ENCODE measurements around the gene ALOX5AP. TPM values are rescaled to one million over a fixed set of nuclear protein-coding genes. Genes with fewer than 3 reads are reported as not detected.

ALOX5AP gene
- total RNA-seq, 1 experiment from 2014 or later = not detected

- H3K4me1 Mint-ChIP-seq = no peaks in the 10 kb centered on the region
- no peak for TF ChIP-seq CREM (CRISPR knock-in tag; IDR thresholded peaks at IDR 0.05)
- TF ChIP-seq JAZF1 (CRISPR knock-in tag; IDR thresholded peaks at IDR 0.05) = no peak
- no peak for TF ChIP-seq GTF2I (CRISPR knock-in tag; conservative IDR thresholded peaks at IDR 0.05)
- no peak for TF ChIP-seq ZNF121 (CRISPR knock-in tag; IDR thresholded peaks at IDR 0.05)
- TF ChIP-seq CDX4 (CRISPR knock-in tag; IDR thresholded peaks at IDR 0.05; ENCODE audit: borderline replicate concordance) = no peak
- TF ChIP-seq ZNF512 (CRISPR knock-in tag; IDR thresholded peaks at IDR 0.05; ENCODE audit: borderline replicate concordance) = no peak
- no peak for TF ChIP-seq GRHL2 (CRISPR knock-in tag; IDR thresholded peaks at IDR 0.05; ENCODE audit: insufficient replicate concordance, severe bottlenecking)
- TF ChIP-seq HMGXB4 (CRISPR knock-in tag; IDR thresholded peaks at IDR 0.05) = no peak
- TF ChIP-seq ZNF219 (CRISPR knock-in tag; IDR thresholded peaks at IDR 0.05; ENCODE audit: borderline replicate concordance) = no peak
- H3K36me3 Mint-ChIP-seq = no peaks in the 10 kb centered on the region
- DNase-seq (ENCODE audit: low spot score) (no peak), ATAC-seq (no peak)
- ChIA-PET POLR2A (no interaction called here), CTCF (no interaction called here)
- no peaks in the 10 kb centered on the region for H3K27me3 Mint-ChIP-seq (ENCODE audit: low read depth)
- no peak overlapping the region for H3K4me3 Mint-ChIP-seq
- no peak overlapping the region for H3K27ac Mint-ChIP-seq
- H3K9me3 Mint-ChIP-seq = no peaks in the 10 kb centered on the region
Observed at GRCh38 chr13:30721936-30722335, 13.4 kb upstream of the ALOX5AP start.

- no peaks in the 10 kb centered on the region for H3K36me3 Mint-ChIP-seq
- ChIA-PET CTCF (no interaction called here), POLR2A (no interaction called here)
- no peak for DNase-seq (ENCODE audit: low spot score)
- H3K4me1 Mint-ChIP-seq = no peaks in the 10 kb centered on the region
- TF ChIP-seq FOXJ3 (CRISPR knock-in tag; IDR thresholded peaks at IDR 0.05; ENCODE audit: borderline replicate concordance) = no peak
- no peak for TF ChIP-seq ATF6 (CRISPR knock-in tag; IDR thresholded peaks at IDR 0.05)
- TF ChIP-seq ZBTB21 (CRISPR knock-in tag; IDR thresholded peaks at IDR 0.05; ENCODE audit: borderline replicate concordance) = no peak
- TF ChIP-seq ZNF232 (CRISPR knock-in tag; IDR thresholded peaks at IDR 0.05) = no peak
- TF ChIP-seq GABPB1 (CRISPR knock-in tag; IDR thresholded peaks at IDR 0.05) = no peak
- TF ChIP-seq NFYB (CRISPR knock-in tag; conservative IDR thresholded peaks at IDR 0.05; ENCODE audit: low read depth) = no peak
- no peak for TF ChIP-seq PRDM15 (CRISPR knock-in tag; IDR thresholded peaks at IDR 0.05)
- no peak for TF ChIP-seq ZNF532 (CRISPR knock-in tag; IDR thresholded peaks at IDR 0.05; ENCODE audit: borderline replicate concordance)
- no peak for TF ChIP-seq RORB (CRISPR knock-in tag; IDR thresholded peaks at IDR 0.05)
- no peak for TF ChIP-seq SP1 (CRISPR knock-in tag; conservative IDR thresholded peaks at IDR 0.05)
- H3K4me3 Mint-ChIP-seq = no peak overlapping the region
- no peaks in the 10 kb centered on the region for H3K27me3 Mint-ChIP-seq (ENCODE audit: low read depth)
- H3K27ac Mint-ChIP-seq = no peak overlapping the region
- no peaks in the 10 kb centered on the region for H3K9me3 Mint-ChIP-seq
- no peak for ATAC-seq
Observed at GRCh38 chr13:30722361-30722760, 13.0 kb upstream of the ALOX5AP start.
